ENCODE data around the gene FMR1NB.

The FMR1NB gene

GRCh38 chrX:147978931-147979330 is 2.2 kb upstream of the FMR1NB start:
- Histone ChIP-seq H3K27ac (no peak overlapping the region), H3K9me3 (ENCODE audit: severe bottlenecking) (no peaks in the 10 kb centered on the region), H3K36me3 (no peaks in the 10 kb centered on the region), H3K4me3 (ENCODE audit: low read depth, low read length) (no peak overlapping the region), H3K27me3 (ENCODE audit: insufficient read depth, low read depth, severe bottlenecking) (peaks cover 3% of the 10 kb centered on the region)
- no peak for DNase-seq
- TF ChIP-seq CTCF (IDR thresholded peaks at IDR 0.05; ENCODE audit: low read depth, low read length), result no peak

GRCh38 chrX:148020329-148020728 is 39.2 kb downstream of the FMR1NB start:
- no peaks in the 10 kb centered on the region for H3K36me3 ChIP-seq
- TF ChIP-seq CTCF (IDR thresholded peaks at IDR 0.05; ENCODE audit: low read depth, low read length), result no peak
- peaks cover 4% of the 10 kb centered on the region for H3K27me3 ChIP-seq (ENCODE audit: insufficient read depth, low read depth, severe bottlenecking)
- DNase-seq, result no peak
- no peak overlapping the region for H3K27ac ChIP-seq
- peaks cover 2% of the 10 kb centered on the region for H3K9me3 ChIP-seq (ENCODE audit: severe bottlenecking)
- no peak overlapping the region for H3K4me3 ChIP-seq (ENCODE audit: low read depth, low read length)

GRCh38 chrX:148024425-148025148 is 43.5 kb downstream of the FMR1NB start:
- H3K9me3 ChIP-seq (ENCODE audit: severe bottlenecking), result no peaks in the 10 kb centered on the region
- H3K4me3 ChIP-seq (ENCODE audit: low read depth, low read length), result no peak overlapping the region
- no peak for TF ChIP-seq CTCF (IDR thresholded peaks at IDR 0.05; ENCODE audit: low read depth, low read length)
- H3K36me3 ChIP-seq, result no peaks in the 10 kb centered on the region
- H3K27me3 ChIP-seq (ENCODE audit: insufficient read depth, low read depth, severe bottlenecking), result peaks cover 4% of the 10 kb centered on the region
- no peak overlapping the region for H3K27ac ChIP-seq
- no peak for DNase-seq

GRCh38 chrX:148035380-148035779 is 54.2 kb downstream of the FMR1NB start:
- no peak for DNase-seq
- H3K36me3 ChIP-seq, result no peaks in the 10 kb centered on the region
- no peaks in the 10 kb centered on the region for H3K9me3 ChIP-seq (ENCODE audit: severe bottlenecking)
- H3K4me3 ChIP-seq (ENCODE audit: low read depth, low read length), result no peak overlapping the region
- TF ChIP-seq CTCF (IDR thresholded peaks at IDR 0.05; ENCODE audit: low read depth, low read length), result no peak
- no peak overlapping the region for H3K27ac ChIP-seq
- peaks cover 21% of the 10 kb centered on the region for H3K27me3 ChIP-seq (ENCODE audit: insufficient read depth, low read depth, severe bottlenecking)

GRCh38 chrX:148037020-148037419 is 55.9 kb downstream of the FMR1NB start:
- Histone ChIP-seq H3K4me3 (ENCODE audit: low read depth, low read length) (no peak overlapping the region), H3K9me3 (ENCODE audit: severe bottlenecking) (no peaks in the 10 kb centered on the region), H3K36me3 (no peaks in the 10 kb centered on the region), H3K27ac (no peak overlapping the region), H3K27me3 (ENCODE audit: insufficient read depth, low read depth, severe bottlenecking) (peaks cover 21% of the 10 kb centered on the region)
- no peak for TF ChIP-seq CTCF (IDR thresholded peaks at IDR 0.05; ENCODE audit: low read depth, low read length)
- DNase-seq, result no peak

Data from WERI-Rb-1 (cell line).